Keratinocyte (primary cell): ENCODE measurements around the gene CYP27B1.

Experiments
- CTCF ChIP-seq, 3 experiments: IDR thresholded peaks in 1 of 3; conservative IDR thresholded peaks in 1 of 3; optimal IDR thresholded peaks in 1 of 3; 2 replicates in 2 of 3; 3 replicates in 1 of 3; pipeline versions ENCODE3 to v1.5.1; 2011; ENCODE audit warnings: low read length in 3 of 3, mild to moderate bottlenecking in 3 of 3, moderate library complexity in 2 of 3, control low read depth in 1 of 3, inconsistent platforms in 1 of 3; ENCODE audit not compliant: insufficient read depth in 2 of 3; ENCODE audit errors: extremely low read depth in 1 of 3
- EZH2 ChIP-seq: IDR thresholded peaks from one replicate; pipeline ENCODE4 v1.6.1; 2012; ENCODE audit warnings: inconsistent platforms, mild to moderate bottlenecking, low read length, moderate library complexity

- TF ChIP-seq CTCF (optimal IDR thresholded peaks at IDR 0.05 in 1 of 3, IDR thresholded peaks at IDR 0.05 in 1 of 3, conservative IDR thresholded peaks at IDR 0.05 in 1 of 3; ENCODE audit: extremely low read depth in 1 of 3, insufficient read depth in 2 of 3, low read length in 3 of 3) (no peak), EZH2 (no peak)
Measured at GRCh38 chr12:57722716-57723629, 43.9 kb downstream of the CYP27B1 start.
